Adrenal gland (tissue), 5 donors: ENCODE results near the gene CEMIP2.

Source experiments
- POLR2A ChIP-seq, 2 donors: fragments of 450-650 bp; IDR thresholded peaks; one replicate each; pipeline ENCODE4 v1.6.1; 2017; ENCODE audit warnings: antibody characterized with exemption in 2 of 2, mild to moderate bottlenecking in 2 of 2, moderate library complexity in 1 of 2
- TF ChIP-seq, protein P1 (sequence below), 6 experiments: fragments of 450-650 bp in 4 of 6; fragments of 200-600 bp in 2 of 6; sonication (generic) in 1 of 6; IDR thresholded peaks; 1 replicate in 5 of 6; 2 replicates in 1 of 6; pipeline versions ENCODE4 v1.5.1 to v1.8.0; 2016 to 2021; ENCODE audit warnings: antibody characterized with exemption in 6 of 6, mild to moderate bottlenecking in 2 of 6, moderate library complexity in 1 of 6
- donor health status: DM: no; HTN: no; CAD: no.

GRCh38 chr9:71692337-71692736 is 76.0 kb downstream of the CEMIP2 start:
- TF ChIP-seq, protein P1, sequence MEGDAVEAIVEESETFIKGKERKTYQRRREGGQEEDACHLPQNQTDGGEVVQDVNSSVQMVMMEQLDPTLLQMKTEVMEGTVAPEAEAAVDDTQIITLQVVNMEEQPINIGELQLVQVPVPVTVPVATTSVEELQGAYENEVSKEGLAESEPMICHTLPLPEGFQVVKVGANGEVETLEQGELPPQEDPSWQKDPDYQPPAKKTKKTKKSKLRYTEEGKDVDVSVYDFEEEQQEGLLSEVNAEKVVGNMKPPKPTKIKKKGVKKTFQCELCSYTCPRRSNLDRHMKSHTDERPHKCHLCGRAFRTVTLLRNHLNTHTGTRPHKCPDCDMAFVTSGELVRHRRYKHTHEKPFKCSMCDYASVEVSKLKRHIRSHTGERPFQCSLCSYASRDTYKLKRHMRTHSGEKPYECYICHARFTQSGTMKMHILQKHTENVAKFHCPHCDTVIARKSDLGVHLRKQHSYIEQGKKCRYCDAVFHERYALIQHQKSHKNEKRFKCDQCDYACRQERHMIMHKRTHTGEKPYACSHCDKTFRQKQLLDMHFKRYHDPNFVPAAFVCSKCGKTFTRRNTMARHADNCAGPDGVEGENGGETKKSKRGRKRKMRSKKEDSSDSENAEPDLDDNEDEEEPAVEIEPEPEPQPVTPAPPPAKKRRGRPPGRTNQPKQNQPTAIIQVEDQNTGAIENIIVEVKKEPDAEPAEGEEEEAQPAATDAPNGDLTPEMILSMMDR (IDR thresholded peaks at IDR 0.05): no peak
- no peak for TF ChIP-seq POLR2A (IDR thresholded peaks at IDR 0.05)
